Esophagus (tissue), 2 donors: ENCODE measurements around the gene TEX9. TPM values are rescaled to one million over a fixed set of nuclear protein-coding genes. Genes with fewer than 3 reads are reported as not detected.

Source experiments
- H3K27ac ChIP-seq, 2 donors: one replicate each; pipeline ENCODE4 v1.5.1; 2013; ENCODE audit warnings: low read depth in 2 of 2, mild to moderate bottlenecking in 2 of 2, inconsistent platforms in 1 of 2, low read length in 1 of 2, moderate library complexity in 1 of 2
- H3K27me3 ChIP-seq, 2 donors: one replicate each; pipeline ENCODE4 v1.6.1; 2013; ENCODE audit warnings: low read length in 2 of 2, control low read depth in 1 of 2, mild to moderate bottlenecking in 1 of 2; ENCODE audit not compliant: insufficient read depth in 2 of 2, control insufficient read depth in 1 of 2
- H3K36me3 ChIP-seq, 2 donors: one replicate each; pipeline ENCODE4 v1.6.1; 2013; ENCODE audit warnings: low read length in 1 of 2; ENCODE audit not compliant: control insufficient read depth in 2 of 2, insufficient read depth in 2 of 2
- H3K4me1 ChIP-seq, 2 donors: one replicate each; pipeline ENCODE4 v1.6.1; 2013; ENCODE audit warnings: low read length in 1 of 2; ENCODE audit not compliant: control insufficient read depth in 2 of 2, insufficient read depth in 2 of 2
- H3K4me3 ChIP-seq, 2 donors: one replicate each; pipeline ENCODE4 v1.5.1; 2013; ENCODE audit warnings: low read length in 2 of 2, mild to moderate bottlenecking in 2 of 2, low read depth in 1 of 2, moderate library complexity in 1 of 2
- H3K9me3 ChIP-seq, 2 donors: one replicate each; pipeline ENCODE4 v1.6.1; 2013; ENCODE audit warnings: mild to moderate bottlenecking in 2 of 2, low read depth in 1 of 2, low read length in 1 of 2, moderate library complexity in 1 of 2; ENCODE audit not compliant: control insufficient read depth in 2 of 2, insufficient read depth in 1 of 2
- WGBS, 2 donors: extraction: QIAGEN DNeasy Blood & Tissue Kit; methylation state at CpG; one replicate each; pipeline ENCODE4 v1.1.7; 2013; 5-methylcytosine and 5-hydroxymethylcytosine counted together
- polyA plus RNA-seq, 2 donors: library from polyadenylated mRNA; stranded (reverse); fragments of 200-250 nt; gene quantifications; one replicate each; pipeline ENCODE4 v1.2.3, GENCODE V29; 2013
- donor health status: healthy with polysubstance abuse.
- donor health status: Bipolar disorder and iron deficiency.

The TEX9 gene
- polyA plus RNA-seq, 2 donors = 2.8 to 2.9 TPM

GRCh38 chr15:56425276-56425675 is 60.0 kb downstream of the TEX9 start:
- Histone ChIP-seq H3K27me3 (no peaks in the 10 kb centered on the region), H3K4me1 (no peaks in the 10 kb centered on the region), H3K27ac (no peak overlapping the region), H3K4me3 (no peak overlapping the region), H3K9me3 (no peaks in the 10 kb centered on the region), H3K36me3 (no peaks in the 10 kb centered on the region)

- Histone ChIP-seq H3K4me3 (no peak overlapping the region), H3K9me3 (no peaks in the 10 kb centered on the region), H3K36me3 (no peaks in the 10 kb centered on the region), H3K27ac (no peak overlapping the region), H3K4me1 (no peaks in the 10 kb centered on the region), H3K27me3 (no peaks in the 10 kb centered on the region)
- 97% methylated on average over 1 of the region's 1 CpG for WGBS, 2 donors
Observed at GRCh38 chr15:56425976-56426375, 60.8 kb downstream of the TEX9 start.

- no peak overlapping the region for H3K27ac ChIP-seq
- WGBS, 2 donors = 20 to 25% methylated on average over 2 of the region's 2 CpGs
- H3K36me3 ChIP-seq = no peaks in the 10 kb centered on the region
- no peak overlapping the region for H3K4me3 ChIP-seq
- H3K4me1 ChIP-seq = no peaks in the 10 kb centered on the region
- no peaks in the 10 kb centered on the region for H3K9me3 ChIP-seq
- no peaks in the 10 kb centered on the region for H3K27me3 ChIP-seq
Observed at GRCh38 chr15:56428821-56429458, 63.7 kb downstream of the TEX9 start.

- Histone ChIP-seq H3K36me3 (no peaks in the 10 kb centered on the region), H3K27me3 (no peaks in the 10 kb centered on the region), H3K9me3 (no peaks in the 10 kb centered on the region), H3K27ac (no peak overlapping the region), H3K4me1 (no peaks in the 10 kb centered on the region), H3K4me3 (no peak overlapping the region)
- WGBS, 2 donors = 87 to 89% methylated on average over 5 of the region's 5 CpGs
Observed at GRCh38 chr15:56432304-56432703, 67.1 kb downstream of the TEX9 start.

GRCh38 chr15:56440214-56440770 is 75.1 kb downstream of the TEX9 start:
- H3K4me3 ChIP-seq = no peak overlapping the region
- H3K9me3 ChIP-seq = no peaks in the 10 kb centered on the region
- no peak overlapping the region for H3K27ac ChIP-seq
- no peaks in the 10 kb centered on the region for H3K27me3 ChIP-seq
- no peaks in the 10 kb centered on the region for H3K36me3 ChIP-seq
- WGBS, 2 donors = 91 to 95% methylated on average over 1 of the region's 1 CpG
- H3K4me1 ChIP-seq = no peaks in the 10 kb centered on the region

- H3K36me3 ChIP-seq = no peaks in the 10 kb centered on the region
- no peaks in the 10 kb centered on the region for H3K27me3 ChIP-seq
- H3K27ac ChIP-seq = no peak overlapping the region
- no peak overlapping the region for H3K4me3 ChIP-seq
- no peaks in the 10 kb centered on the region for H3K9me3 ChIP-seq
- WGBS, 2 donors = 95 to 96% methylated on average over 3 of the region's 3 CpGs
- H3K4me1 ChIP-seq = no peaks in the 10 kb centered on the region
Observed at GRCh38 chr15:56442354-56442753, 77.1 kb downstream of the TEX9 start.

GRCh38 chr15:56445746-56446145 is 80.5 kb downstream of the TEX9 start:
- no peaks in the 10 kb centered on the region for H3K9me3 ChIP-seq
- 81 to 91% methylated on average over 5 of the region's 5 CpGs for WGBS, 2 donors
- no peaks in the 10 kb centered on the region for H3K36me3 ChIP-seq
- H3K27ac ChIP-seq = no peak overlapping the region
- no peaks in the 10 kb centered on the region for H3K4me1 ChIP-seq
- H3K4me3 ChIP-seq = no peak overlapping the region
- H3K27me3 ChIP-seq = no peaks in the 10 kb centered on the region

- Histone ChIP-seq H3K4me1 (no peaks in the 10 kb centered on the region), H3K27me3 (no peaks in the 10 kb centered on the region), H3K4me3 (no peak overlapping the region), H3K9me3 (no peaks in the 10 kb centered on the region), H3K36me3 (no peaks in the 10 kb centered on the region), H3K27ac (no peak overlapping the region)
- WGBS, 2 donors = 71 to 78% methylated on average over 1 of the region's 1 CpG
Observed at GRCh38 chr15:56454836-56455235, 89.6 kb downstream of the TEX9 start.

GRCh38 chr15:56456229-56456628 is 91.0 kb downstream of the TEX9 start:
- Histone ChIP-seq H3K27ac (no peak overlapping the region), H3K4me1 (no peaks in the 10 kb centered on the region), H3K9me3 (no peaks in the 10 kb centered on the region), H3K27me3 (no peaks in the 10 kb centered on the region), H3K4me3 (no peak overlapping the region), H3K36me3 (no peaks in the 10 kb centered on the region)
- WGBS, 2 donors = 78 to 83% methylated on average over 3 of the region's 3 CpGs

GRCh38 chr15:56459096-56459495 is 93.9 kb downstream of the TEX9 start:
- Histone ChIP-seq H3K4me1 (no peaks in the 10 kb centered on the region), H3K27me3 (no peaks in the 10 kb centered on the region), H3K36me3 (no peaks in the 10 kb centered on the region), H3K27ac (no peak overlapping the region), H3K4me3 (no peak overlapping the region), H3K9me3 (no peaks in the 10 kb centered on the region)
- WGBS, 2 donors = 95 to 99% methylated on average over 2 of the region's 2 CpGs
